Hematopoietic multipotent progenitor cell treated with erythropoietin and hydrocortisone succinate and interleukin-3 and kit ligand, for 15 days (in vitro differentiated cells): ENCODE results near the gene SLC22A17.

Experiments used
- DNase-seq: peaks from one replicate; pipeline ENCODE4 v3.0.0-alpha.2; 2015; ENCODE audit warnings: low spot score

Gene SLC22A17

DNA sequence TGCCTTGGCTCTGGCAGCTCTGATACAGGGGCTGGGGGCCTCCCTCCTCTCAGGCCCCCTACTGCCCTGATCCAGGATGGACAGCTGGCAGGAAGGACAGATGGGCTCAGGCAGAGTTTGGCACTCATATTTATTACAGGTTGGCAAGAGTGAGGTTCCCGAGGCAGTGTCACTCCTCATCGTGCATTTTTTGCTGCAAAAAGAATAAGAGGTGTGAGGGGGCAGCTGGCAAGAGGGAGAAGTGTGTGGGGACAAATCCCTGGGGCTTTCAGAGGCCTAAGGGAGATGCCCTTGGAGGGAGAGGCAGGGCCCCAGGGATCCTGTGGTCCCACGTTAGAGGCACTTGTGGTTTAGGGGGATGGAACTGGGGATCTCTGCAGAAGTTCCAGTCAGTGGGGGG, 29.2 kb upstream of the SLC22A17 start:
- no peak for DNase-seq

DNA sequence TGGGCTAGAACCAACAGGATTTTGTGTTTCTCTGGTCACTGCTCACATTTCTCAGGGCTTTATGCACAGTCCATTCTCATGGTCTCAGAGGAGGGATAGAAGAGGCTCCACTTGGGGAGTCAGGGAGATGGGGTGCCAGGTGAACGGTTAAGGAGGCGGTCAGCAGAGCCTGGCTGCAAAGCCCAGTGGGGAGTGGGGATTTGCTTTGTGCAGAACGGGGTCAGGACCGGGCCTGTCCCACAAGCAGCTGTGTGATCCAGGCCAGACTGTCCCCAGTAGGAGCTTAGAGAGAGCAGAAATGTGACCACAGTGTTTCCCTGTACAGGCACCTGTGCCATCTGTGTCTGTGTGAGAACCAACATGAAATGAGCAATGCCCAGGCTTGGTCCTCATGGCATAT, 28.3 kb upstream of the SLC22A17 start:
- DNase-seq = no peak

DNA sequence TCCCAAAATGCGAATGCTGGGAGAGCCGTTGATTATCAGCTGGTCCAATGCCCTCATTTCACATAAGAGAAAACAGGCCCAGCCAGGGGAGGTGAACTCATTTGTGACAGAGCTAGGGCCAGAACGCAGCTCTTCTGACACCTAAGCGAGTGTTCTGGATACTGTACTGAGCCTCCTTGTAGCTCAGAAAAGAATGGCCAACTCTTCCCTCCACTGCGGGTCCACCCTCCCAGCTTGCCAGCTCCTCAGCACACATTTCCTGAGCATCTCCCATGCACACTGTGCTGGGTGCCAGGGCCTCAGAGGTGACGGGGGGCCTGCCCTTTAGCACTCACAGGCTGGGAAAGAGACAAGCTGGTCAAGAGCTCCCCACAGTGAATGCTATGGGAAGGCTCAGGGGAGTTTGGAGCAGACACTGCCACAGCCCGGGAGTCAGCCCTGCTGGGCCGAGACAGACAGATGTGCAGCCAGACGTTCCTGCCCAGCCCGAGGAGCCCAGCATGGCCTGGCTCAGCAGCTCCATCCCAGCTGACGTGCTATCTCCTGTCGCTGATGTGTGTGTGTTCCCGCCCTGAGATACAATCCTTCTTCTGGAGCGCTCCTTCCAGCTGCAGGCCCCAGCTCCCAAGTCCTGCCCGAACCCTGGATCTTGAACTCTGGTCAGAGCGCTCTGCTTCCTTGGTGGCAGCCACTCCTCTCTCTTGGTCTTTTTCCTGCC, 27.7 kb upstream of the SLC22A17 start:
- no peak for DNase-seq

DNA sequence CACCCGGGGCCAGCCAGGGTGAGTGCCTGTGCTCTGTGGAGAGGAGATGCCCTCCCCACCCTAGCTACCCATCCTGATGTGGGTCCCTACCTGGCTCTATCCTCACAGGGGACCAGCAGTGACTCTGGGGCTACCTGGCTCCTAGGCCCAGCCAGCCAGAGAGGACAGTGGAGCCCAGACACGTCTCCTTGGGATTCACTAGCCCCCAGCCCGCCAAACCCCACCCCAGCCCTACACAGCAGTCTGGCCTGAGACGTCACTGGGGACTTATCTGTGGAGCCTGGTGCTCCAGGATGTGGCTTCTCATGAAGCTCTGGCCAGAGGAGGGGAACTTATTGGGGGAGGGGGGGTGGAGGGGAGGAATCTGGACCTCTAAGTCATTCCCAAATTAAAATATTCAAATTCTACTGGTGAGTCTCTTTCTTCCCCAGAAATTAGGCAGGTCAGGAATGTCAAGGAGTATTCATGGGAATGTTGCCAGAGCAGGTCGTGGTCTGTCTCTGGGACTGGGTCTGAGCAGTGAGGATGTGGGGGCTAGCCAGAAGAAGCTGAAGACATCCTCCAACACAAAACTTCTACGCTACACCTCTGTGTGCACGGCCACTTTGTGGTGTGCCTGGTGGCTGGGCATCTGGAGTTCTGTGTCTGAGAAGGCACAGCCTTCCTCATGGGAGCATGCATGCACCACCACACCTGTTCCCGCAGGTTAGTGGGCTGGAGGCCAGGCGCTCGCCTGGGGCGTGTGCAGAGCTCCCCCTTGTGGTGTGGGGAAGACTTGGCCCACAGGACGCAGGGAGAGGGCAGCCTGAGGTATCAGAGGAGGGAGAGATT, 26.9 kb upstream of the SLC22A17 start:
- peak; percentile 71 for DNase-seq

DNA sequence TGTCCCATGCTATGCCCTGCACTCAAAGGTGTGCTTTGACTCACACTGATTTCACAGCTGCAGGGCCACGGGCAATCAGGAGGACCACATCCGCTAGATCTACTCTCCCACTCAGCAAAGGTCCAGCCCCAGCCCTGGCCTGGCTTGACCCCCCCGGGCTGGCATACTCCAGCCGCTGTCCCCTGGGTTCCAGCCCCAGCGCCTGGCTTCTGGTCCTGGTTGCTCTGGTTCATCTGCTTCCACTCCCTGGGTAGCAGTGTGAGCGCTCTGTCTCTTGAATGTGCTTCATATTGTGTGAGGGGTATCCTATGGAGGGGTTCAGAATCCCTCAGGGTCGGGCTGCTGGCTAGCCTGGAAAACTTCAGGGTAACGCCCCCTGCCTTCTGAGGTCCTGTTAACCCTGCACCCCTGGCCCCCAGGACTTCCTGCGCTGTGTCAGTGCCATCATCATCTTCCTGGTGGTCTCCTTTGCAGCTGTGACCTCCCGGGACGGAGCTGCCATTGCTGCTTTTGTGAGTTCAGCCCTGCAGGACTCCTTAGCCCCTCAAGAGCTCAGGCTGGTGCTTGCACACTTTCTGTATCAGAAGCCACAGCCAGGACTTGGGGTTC, 26.0 kb upstream of the SLC22A17 start:
- no peak for DNase-seq

DNA sequence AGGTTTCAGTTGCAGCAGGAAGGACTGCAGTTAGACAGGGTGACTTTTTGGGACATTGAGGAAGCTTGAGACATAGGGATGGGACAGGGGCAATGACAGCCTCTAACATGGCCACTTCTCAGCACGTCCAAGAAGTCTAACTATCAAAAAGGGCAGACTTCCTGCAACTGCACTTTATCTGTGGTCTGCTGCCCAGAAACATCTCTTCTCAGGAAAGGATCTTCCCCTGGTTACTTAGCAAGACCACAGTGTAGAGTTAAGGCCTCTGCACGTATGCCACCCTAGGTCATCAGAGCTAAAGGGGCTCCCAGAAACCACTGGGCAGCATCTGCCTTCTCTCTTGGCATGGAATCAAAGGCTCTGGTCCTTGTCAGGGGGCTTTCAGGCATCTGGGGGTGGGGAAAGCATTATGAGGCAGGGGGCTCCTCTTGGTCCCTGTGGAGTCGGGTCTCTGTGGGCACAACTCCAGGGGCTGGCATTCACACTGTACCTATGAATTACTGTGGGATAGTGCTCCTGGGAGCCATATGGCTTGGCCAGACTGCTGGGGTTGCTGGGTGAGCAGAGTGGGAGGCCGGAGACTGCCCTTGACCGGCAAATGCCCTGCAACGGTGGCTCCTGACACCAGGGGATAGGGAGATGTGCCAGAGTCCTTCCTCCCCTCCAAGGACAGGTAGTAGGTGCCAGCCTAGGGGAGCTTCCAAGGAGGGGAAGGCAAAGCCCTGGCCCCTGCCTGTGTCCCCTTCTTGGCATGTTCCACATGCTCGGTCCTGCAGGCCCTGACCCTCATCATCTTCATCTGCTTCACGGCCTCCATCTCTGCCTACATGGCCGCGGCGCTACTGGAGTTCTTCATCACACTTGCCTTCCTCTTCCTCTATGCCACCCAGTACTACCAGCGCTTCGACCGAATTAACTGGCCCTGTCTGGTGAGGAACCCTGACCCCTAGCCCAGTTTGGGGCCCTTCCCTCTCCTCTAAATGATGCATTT, 25.2 kb upstream of the SLC22A17 start:
- no peak for DNase-seq

DNA sequence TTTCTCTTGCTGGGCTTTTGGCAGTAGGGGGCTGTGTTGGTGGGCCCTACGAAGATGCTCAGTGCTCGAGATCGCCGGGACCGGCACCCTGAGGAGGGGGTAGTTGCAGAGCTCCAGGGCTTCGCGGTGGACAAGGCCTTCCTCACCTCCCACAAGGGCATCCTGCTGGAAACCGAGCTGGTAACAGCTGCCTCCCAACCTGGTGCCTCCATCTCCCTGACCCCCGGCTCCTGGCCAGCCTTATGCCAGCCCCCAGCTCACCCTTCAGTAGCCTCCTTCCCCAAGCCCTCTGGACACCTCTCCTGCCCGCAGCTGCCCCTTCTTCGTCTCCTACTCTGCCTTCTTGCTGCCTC, 24.5 kb upstream of the SLC22A17 start:
- DNase-seq = no peak

DNA sequence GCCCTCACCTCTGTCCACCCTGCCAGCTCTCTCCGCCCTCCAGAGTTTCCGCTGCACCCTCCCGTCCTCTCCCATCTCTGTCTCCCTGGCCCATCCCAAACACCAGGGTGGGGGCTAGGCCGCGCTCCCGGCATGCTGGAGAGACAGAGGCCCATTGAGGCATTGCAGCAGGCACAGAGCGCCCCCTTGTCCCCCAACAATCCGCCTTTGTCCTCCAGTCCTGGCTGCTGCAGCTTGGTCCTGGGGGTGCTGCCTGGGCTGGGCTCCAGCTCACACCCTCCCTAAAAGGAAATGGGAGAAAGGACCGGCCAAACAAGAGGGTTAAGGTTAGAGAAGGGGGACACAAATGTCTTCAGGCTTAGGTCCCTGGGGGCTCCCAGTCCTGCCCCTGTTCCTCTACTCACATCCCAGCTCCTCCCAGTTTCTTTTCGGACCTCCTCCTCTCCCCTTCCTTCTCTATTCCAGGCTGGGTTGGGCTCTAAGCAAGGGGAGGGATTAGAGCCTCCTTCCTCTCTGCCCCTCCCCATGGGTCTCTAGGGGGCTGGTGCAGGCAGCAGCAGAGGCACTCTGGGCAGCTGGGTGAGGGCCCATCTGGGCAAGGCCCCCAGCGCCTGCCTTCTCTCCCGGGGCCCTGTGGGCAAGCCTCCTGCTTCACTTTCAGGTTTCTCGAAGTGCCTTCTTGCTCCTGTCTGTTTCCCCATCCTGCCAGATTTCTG, 24.0 kb upstream of the SLC22A17 start, which contains the start of gene CMTM5:
CMTM5 (plus strand) TSS at position 565 of the 716 bp plus-strand sequence. CDS start 206 bp downstream, outside the sequence.
- DNase-seq = no peak

DNA sequence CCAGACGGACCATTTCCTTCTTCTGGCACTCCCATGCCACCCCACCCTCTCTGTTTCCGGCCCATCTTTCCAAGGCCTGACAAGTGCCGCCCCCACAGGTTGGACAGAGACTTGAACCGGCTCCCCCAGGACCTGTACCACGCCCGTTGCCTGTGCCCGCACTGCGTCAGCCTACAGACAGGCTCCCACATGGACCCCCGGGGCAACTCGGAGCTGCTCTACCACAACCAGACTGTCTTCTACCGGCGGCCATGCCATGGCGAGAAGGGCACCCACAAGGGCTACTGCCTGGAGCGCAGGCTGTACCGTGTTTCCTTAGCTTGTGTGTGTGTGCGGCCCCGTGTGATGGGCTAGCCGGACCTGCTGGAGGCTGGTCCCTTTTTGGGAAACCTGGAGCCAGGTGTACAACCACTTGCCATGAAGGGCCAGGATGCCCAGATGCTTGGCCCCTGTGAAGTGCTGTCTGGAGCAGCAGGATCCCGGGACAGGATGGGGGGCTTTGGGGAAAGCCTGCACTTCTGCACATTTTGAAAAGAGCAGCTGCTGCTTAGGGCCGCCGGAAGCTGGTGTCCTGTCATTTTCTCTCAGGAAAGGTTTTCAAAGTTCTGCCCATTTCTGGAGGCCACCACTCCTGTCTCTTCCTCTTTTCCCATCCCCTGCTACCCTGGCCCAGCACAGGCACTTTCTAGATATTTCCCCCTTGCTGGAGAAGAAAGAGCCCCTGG, 23.0 kb upstream of the SLC22A17 start:
- DNase-seq = no peak

DNA sequence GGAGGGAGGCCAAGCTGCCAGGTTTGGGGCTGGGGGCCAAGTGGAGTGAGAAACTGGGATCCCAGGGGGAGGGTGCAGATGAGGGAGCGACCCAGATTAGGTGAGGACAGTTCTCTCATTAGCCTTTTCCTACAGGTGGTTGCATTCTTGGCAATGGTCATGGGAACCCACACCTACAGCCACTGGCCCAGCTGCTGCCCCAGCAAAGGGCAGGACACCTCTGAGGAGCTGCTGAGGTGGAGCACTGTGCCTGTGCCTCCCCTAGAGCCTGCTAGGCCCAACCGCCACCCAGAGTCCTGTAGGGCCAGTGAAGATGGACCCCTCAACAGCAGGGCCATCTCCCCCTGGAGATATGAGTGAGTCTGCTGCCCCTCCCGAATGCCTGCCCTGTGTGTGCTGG, 20.4 kb upstream of the SLC22A17 start:
- no peak for DNase-seq

DNA sequence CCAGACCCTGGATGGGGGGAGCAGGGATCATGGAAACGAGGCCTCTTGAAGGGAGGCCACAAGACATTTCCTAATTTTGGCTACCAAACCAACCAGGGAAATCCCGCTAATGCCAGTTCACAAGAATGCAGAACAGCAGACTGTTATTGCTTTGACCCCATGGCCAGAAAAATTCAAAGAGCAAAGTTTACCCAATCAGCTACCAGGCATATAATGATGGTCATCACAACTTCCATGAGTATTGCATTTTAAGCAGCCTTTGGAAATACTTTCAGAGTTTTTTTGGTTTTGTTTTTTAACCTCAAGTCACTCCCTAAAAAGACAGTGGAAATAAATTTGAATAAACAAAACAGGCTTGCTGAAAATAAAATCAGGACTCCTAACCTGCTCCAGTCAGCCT, 19.8 kb upstream of the SLC22A17 start, which contains the start of gene IL25:
IL25 (plus strand) TSS at position 301 of the 400 bp plus-strand sequence.
- no peak for DNase-seq

DNA sequence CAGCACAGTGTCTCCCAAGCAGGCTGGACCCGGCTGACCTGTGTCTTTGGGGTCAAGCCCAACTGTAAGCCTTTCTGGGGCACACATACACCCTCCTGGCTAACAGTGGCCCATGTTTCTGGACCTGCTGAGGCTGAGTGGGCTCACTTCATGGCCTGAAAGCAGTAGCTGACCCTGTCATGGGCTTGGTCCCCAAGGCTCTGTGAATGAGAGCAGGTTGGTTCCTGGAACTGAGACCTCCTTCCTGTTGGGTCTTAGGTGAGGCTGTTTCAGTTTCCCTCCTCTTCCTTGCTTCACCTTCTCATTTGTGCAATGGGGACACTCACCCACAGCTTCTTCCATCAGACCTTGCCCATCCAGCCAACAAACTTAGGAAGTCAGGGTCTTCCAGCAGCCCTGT, 19.2 kb upstream of the SLC22A17 start:
- DNase-seq = no peak

DNA sequence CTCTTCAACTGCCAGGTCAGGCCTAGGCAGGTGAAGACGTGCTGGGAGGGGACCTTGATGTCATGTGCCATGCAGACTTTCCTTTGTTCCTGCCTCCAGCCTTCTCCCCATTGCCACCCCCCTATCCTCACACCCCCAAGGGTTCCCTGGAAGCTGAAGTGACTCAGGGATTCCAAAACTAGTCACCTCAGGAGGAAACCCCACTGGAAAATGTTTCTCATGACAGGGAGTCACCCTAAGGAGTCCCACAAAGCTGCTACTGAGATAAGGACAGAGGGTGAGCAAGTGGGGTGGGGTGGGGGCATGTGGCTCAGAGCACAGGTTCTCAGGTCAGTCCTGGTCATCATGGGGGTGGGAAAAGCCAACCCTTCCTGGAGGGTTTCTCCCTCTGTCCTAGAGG, 17.5 kb upstream of the SLC22A17 start:
- DNase-seq = no peak

DNA sequence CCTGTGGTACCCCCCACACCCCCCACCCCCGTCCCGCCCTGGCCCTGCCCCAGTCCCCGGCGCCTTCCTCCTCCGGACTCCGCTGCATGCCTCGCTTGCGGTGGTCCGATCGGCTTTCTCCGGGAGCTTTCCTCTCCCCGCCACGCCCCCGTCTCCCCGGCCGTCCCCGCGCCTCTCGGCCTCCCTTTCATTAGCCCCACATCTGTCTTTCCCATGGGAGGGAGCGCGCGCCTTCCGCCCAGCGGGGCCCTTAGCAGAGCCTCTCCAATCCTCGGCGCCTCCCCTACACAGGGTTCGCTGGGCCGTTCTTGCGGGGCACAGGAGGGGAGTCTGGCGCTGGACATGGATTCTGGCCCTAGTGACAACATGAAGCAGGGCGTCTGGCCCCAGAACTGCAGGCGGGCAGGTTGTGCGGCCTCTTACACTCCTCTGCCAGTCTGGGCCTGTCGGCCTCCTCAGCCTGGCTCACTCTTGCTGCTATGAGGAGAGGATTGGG, 13.8 kb upstream of the SLC22A17 start:
- no peak for DNase-seq

DNA sequence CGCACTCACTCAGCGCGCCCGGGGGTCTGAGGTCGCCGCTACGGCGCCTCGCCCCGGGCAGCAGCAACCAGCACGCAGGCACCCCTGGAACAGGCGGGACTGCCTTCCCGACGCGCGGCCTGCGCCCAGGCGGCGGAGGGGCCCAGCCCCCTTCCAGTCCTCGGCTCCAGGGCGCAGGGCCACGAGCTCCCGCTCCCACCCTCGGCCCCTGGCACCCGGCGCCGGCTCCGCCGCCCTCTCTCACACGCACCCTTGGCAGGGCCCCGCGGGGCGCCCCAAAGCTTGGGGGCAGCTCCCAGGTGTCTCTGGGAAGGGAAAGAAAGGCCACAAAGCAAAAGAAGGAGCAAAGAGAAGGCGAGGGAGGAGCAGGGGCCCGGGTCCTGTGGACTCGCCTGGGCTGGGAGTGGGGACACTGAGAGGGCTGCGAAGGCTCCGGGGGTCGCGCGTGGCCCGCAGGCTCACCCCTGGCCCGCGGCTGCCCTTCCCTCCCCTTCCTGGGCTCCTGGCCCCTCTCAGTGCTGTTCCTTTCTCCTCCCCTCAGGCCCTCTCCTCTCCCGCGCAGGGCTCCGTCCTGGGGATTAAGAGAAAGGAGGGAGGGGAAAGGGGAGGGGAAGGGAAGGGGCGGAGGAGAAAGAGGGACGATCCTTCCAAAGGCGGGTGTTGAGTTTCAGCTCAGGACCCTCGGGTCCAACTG, 13.2 kb upstream of the SLC22A17 start:
- no peak for DNase-seq

DNA sequence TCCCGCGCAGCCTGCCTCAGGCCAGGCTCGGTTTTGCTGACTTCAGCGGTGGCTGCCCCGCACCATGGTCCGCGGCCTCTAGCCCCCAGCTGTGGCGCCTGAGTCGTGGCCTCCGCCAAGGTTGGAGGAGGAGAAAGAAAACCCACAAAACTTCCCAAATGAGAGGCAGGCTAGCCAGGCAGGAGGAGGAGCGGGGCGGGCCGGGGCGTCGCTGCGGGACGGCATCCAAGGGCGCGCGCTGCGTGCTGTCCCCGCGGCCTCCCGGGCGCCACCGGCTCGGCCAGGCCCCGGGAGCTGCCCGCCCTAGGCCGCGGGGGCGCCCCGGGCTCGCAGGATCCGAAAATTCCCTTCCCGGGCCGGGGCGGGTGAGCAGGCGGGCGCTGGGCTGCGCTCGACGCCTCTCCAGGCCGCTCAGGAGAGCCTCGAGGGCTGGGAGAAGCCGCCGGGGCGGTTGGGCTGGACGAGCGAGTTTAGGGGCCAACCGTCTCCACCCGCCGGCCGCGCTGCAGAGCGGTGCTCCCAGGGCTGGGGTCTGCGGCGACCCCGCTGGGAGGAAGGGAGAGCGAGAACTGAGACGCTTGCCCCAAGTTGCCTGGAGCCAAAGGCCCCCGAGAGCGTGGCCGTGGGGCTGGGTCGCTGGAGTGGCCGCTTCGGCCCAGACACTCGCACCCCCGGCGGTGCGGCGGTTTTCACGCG, 12.5 kb upstream of the SLC22A17 start, which contains the start of gene EFS:
EFS (minus strand) TSS at position 137 of the 696 bp plus-strand sequence. CDS start 147 bp downstream, outside the sequence.
- no peak for DNase-seq

DNA sequence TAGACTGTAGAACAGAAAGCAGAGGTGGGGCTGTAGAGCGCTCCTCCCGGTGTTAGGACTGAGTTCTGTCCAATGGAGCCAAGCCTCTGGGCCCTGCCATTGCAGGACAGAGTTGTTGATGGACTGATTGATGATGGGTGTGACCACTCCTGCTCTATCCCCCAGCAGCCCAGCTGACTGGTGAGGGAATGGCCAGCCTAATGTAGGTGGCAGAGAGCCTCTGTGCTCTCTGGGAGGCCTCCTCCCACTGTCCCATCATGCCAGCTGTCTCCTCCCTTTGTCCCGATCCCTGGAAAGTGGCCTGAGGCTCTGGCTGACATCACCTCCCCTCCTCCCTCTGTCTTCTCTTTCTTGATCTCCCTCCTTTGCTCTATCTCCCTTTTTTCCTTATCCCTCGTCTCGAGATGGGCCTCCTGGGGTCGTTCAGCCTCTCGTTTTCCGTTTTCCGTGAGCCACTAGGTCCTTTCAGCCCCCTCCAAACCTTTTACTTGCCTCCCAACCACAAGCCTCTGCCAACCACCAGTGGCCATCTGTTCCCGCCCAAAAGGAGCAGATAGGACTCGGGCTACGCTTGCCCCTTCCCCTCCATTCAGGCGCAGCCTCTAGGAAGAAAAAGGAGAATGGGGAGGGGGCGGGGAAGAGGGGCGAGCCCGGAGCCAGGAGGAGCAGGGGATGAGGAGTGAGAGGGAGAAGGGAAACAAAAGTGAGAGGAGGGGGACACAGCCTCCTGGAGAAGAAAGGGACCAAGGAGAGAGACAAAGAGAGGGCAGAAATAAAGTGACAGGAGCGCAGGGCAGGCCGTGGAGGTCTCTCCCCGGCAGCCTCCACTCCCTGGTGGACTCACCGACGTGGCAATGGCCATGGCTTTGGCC, 11.7 kb upstream of the SLC22A17 start:
- DNase-seq = no peak

DNA sequence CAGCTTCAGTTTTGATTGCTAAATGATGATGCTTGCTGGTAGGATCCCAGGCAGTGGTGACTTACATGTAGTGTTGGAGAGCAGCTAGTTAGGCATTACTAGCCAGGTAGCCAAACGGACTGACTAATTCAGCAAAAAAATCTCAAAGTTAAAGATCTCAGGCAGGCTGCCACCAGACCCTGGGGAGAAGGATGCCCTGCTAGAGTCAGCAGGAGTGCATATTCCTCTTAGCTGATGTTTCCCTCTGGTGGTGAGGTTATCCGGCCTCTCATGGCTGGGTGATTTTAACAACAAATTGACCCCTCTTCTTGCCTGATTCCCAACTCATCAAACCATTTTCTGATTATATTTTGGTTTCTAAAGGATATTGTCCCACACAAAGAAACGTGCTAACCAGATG, 9.5 kb upstream of the SLC22A17 start:
- no peak for DNase-seq
